Gastrocnemius medialis (tissue), 4 donors: Measurements from ENCODE around the gene TYK2. TPM values are rescaled to one million over a fixed set of nuclear protein-coding genes. Genes with fewer than 3 reads are reported as not detected.

Source experiments
- ATAC-seq, 2 donors: fragments of 150-250 bp; one replicate each; pipeline ENCODE4 v1.9.1; 2016
- DNase-seq, 2 donors: peaks; one replicate each; pipeline ENCODE4 v3.0.0-alpha.2; 2019
- H3K27ac ChIP-seq, 4 donors: fragments of 200-600 bp; sonication (generic); 1 replicate in 1 of 4; 2 replicates in 3 of 4; pipeline ENCODE4 v1.5.1; 2016 to 2018; ENCODE audit warnings: mild to moderate bottlenecking in 2 of 4, moderate library complexity in 1 of 4
- H3K27me3 ChIP-seq, 3 donors: fragments of 200-600 bp; sonication (generic) in 2 of 3; 1 replicate in 1 of 3; 2 replicates in 2 of 3; pipeline versions ENCODE4 v1.5.1 to v1.6.0; 2016 to 2019; ENCODE audit warnings: mild to moderate bottlenecking in 1 of 3, moderate library complexity in 1 of 3
- H3K36me3 ChIP-seq, 2 donors: fragments of 200-600 bp; sonication (generic) in 1 of 2; one replicate each; pipeline ENCODE4 v1.5.1; 2017 to 2018
- H3K4me1 ChIP-seq, 2 donors: fragments of 200-600 bp; sonication (generic) in 1 of 2; one replicate each; pipeline ENCODE4 v1.5.1; 2016 to 2017; ENCODE audit warnings: mild to moderate bottlenecking in 2 of 2
- H3K4me3 ChIP-seq, 4 donors: fragments of 200-600 bp; sonication (generic) in 3 of 4; 1 replicate in 1 of 4; 2 replicates in 3 of 4; pipeline ENCODE4 v1.5.1; 2016 to 2019; ENCODE audit warnings: mild to moderate bottlenecking in 2 of 4
- H3K9me3 ChIP-seq, 3 donors: fragments of 200-600 bp; sonication (generic) in 2 of 3; 1 replicate in 1 of 3; 2 replicates in 2 of 3; pipeline ENCODE4 v1.5.1; 2016 to 2019
- CTCF ChIP-seq, 5 experiments: fragments of 450-650 bp in 3 of 5; fragments of 200-600 bp in 2 of 5; sonication (generic) in 2 of 5; IDR thresholded peaks in 4 of 5; conservative IDR thresholded peaks in 1 of 5; 1 replicate in 4 of 5; 2 replicates in 1 of 5; pipeline ENCODE4 v1.5.1; 2016 to 2019; ENCODE audit warnings: antibody characterized with exemption in 5 of 5, mild to moderate bottlenecking in 3 of 5, moderate library complexity in 3 of 5
- POLR2A ChIP-seq, 2 donors: fragments of 450-650 bp; IDR thresholded peaks; one replicate each; pipeline ENCODE4 v1.6.1; 2017; ENCODE audit warnings: antibody characterized with exemption in 2 of 2, mild to moderate bottlenecking in 2 of 2, moderate library complexity in 2 of 2
- in situ Hi-C, 4 donors: fragments of 200-750 bp; cut with MboI; loops; one replicate each; pipeline versions ENCODE4 v1.15.0 to v1.8.0; 2017; ENCODE audit warnings: low sequenced_read_pairs in 4 of 4
- intact Hi-C: fragments of 100-400 bp; cut with DNase I; formaldehyde crosslinking; loops from one replicate; pipeline ENCODE4 v1.15.1; 2023; ENCODE audit warnings: low total_unique reads
- total RNA-seq, 4 donors: library from RNA; depleted of rRNA; stranded (reverse); fragments of >200 nt; gene quantifications; one replicate each; pipeline versions ENCODE4 v1.1.0 to v1.2.3, GENCODE V29; 2016

Gene TYK2
- total RNA-seq: 10 to 100 TPM; 32.6 to 58.5 (median 50.9) TPM

DNA sequence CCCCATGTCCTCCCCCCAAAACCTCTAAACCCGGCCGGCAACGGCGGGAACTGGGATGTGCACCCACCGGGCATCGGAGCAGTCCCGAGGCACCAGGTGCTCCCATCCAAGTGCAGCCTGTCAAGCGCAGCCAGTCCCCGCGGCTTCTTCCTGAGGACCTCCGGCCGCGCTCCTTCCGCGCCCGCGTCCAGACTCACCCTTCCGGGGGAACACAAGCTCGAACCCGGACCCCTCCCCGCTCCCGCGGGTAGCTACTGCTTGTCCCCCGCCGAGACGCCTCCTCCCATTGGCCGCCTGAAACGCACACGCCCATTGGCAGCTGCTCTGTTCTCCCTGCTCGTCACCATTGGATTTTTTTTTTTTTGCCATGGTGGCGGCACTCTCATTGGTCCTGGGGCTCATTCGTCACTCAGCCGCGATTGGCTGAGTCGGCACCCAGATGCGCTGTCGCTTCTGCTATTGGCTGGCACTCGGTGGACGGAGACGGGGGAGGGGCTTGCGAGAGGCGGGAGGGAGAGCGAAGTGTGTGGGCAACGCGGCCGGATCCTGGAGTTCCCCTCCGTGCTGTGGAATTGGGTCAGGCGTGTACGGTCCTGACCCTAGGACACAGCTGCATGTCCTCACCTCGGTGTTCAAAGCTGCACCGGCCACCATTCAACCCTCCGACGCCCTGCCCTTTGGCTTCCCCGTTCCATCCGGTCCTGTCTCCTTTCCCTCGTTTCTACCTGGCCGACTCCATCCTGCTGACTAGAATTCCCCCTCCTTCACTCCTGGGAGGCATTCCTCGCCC, at the start of gene TYK2:
TYK2 (minus strand) TSS at position 260 of the 790 bp plus-strand sequence. CDS start 2,166 bp downstream, outside the sequence.
- peaks cover 10 to 14% of the 10 kb centered on the region in 2 donors for H3K4me1 ChIP-seq
- no peaks in the 10 kb centered on the region for H3K27me3 ChIP-seq
- ATAC-seq (peak; percentile 99 to 100), DNase-seq (peak; percentile 96 to 98)
- peak; percentile 40 to 53 for TF ChIP-seq POLR2A (IDR thresholded peaks at IDR 0.05)
- no peak for TF ChIP-seq CTCF (IDR thresholded peaks at IDR 0.05 in 4 of 5, conservative IDR thresholded peaks at IDR 0.05 in 1 of 5)
- peak within 1 kb of the TSS; percentile 82 to 92 (median 82) for H3K27ac ChIP-seq
- intact Hi-C loops (loop anchor here (1.0 to 10.0 kb wide), 3 partner anchors 47 to 266 kb away; partner anchors contain the start of genes EIF3G, FDX2, P2RY11 and RAVER1), in situ Hi-C loops (loop anchor here (10.0 to 25.0 kb wide), 2 partner anchors 443 to 456 kb away; partner anchors contain the start of gene OLFM2 (in 3 of the 4))
- H3K9me3 ChIP-seq: no peaks in the 10 kb centered on the region
- H3K4me3 ChIP-seq: peak within 1 kb of the TSS; percentile 90 to 98 (median 95)
- peaks cover 0 to 10% of the 10 kb centered on the region in 2 donors for H3K36me3 ChIP-seq

DNA sequence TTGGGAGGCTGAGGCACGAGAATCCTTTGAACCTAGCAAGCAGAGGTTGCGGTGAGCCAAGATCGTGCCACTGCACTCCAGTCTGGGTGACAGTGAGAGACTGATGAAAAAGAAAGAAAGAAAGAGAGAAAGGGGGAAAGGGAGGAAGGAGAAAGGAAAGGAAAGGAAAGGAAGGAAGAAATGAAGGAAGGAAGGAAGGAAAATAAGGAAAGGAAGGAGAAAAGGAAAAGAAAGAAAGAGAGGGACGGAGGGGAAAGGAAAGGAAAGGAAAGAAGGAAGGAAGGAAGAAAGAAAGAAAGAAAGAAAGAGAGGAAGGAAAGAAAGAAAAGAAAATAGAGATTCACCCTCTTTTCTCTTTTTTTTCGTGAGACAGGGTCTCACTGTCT, 48.6 kb upstream of the TYK2 start:
- TF ChIP-seq CTCF (IDR thresholded peaks at IDR 0.05 in 4 of 5, conservative IDR thresholded peaks at IDR 0.05 in 1 of 5) (no peak), POLR2A (IDR thresholded peaks at IDR 0.05) (no peak)
- ATAC-seq: no peak
- H3K9me3 ChIP-seq: no peaks in the 10 kb centered on the region
- H3K27me3 ChIP-seq: peaks cover 0 to 1% (median 0%) of the 10 kb centered on the region in 3 donors
- H3K36me3 ChIP-seq: no peaks in the 10 kb centered on the region
- peaks cover 24 to 39% of the 10 kb centered on the region in 2 donors for H3K4me1 ChIP-seq
- H3K4me3 ChIP-seq: no peak overlapping the region
- peak overlapping the region in 2 of 4 donors; percentile 5 to 30 for H3K27ac ChIP-seq
- in situ Hi-C loops (no loop called here), intact Hi-C loops (no loop called here)
- DNase-seq: no peak

GRCh38 chr19:10427169-10427568, 46.8 kb upstream of the TYK2 start:
- DNase-seq: no peak
- Histone ChIP-seq H3K4me1 (peaks cover 10 to 24% of the 10 kb centered on the region in 2 donors), H3K27me3 (peaks cover 9 to 12% (median 12%) of the 10 kb centered on the region in 3 donors), H3K9me3 (no peaks in the 10 kb centered on the region), H3K36me3 (no peaks in the 10 kb centered on the region), H3K4me3 (no peak overlapping the region), H3K27ac (no peak overlapping the region)
- in situ Hi-C loops (no loop called here), intact Hi-C loops (no loop called here)
- TF ChIP-seq POLR2A (IDR thresholded peaks at IDR 0.05) (no peak), CTCF (IDR thresholded peaks at IDR 0.05 in 4 of 5, conservative IDR thresholded peaks at IDR 0.05 in 1 of 5) (no peak)
- no peak for ATAC-seq

DNA sequence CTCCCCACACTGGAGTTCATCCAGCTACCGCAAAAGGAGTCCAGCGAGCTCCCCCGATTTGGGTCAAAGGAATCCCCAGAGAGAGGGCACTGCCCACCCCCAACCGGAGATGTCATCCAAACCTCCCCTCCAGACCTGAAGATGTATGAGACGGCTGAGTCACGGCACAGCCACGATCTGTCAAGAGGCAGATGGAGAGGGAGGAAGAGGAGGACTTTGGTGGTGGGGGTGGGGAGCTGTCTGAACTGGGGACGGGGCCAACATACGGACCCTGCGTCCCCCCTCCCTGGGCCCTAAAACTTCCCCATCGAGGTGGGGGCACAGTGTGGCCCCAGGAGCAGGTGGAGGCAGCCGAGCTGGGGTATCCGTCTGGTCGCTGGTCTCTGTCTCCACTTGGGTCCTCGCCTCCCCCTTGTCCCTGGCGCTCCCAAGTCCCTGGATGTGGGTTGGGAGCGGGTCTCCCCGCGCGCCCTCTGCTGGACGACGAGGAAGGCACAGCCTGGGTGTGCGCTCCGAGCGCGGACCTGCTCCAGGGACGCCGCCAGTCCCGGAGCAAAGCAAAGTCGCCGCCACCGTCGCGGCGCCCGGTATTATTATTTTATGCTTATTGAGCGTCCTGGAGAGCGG, 43.8 kb upstream of the TYK2 start:
- H3K4me1 ChIP-seq: peaks cover 17 to 23% of the 10 kb centered on the region in 2 donors
- peak overlapping the region; percentile 49 to 62 (median 55) for H3K4me3 ChIP-seq
- peak; percentile 87 to 95 for ATAC-seq
- no peaks in the 10 kb centered on the region for H3K36me3 ChIP-seq
- peaks cover 38 to 40% (median 38%) of the 10 kb centered on the region in 3 donors for H3K27me3 ChIP-seq
- H3K9me3 ChIP-seq: no peaks in the 10 kb centered on the region
- DNase-seq: peak in 1 of 2 donors; percentile 72
- intact Hi-C loops: loop anchor here (1.0 kb wide), 1 partner anchor 21 kb away; the partner anchor contains the start of gene CDC37
- peak overlapping the region in 3 of 4 donors; percentile 54 to 58 (median 57) for H3K27ac ChIP-seq
- in situ Hi-C loops: loop anchor here in 1 of 4 donors (25.0 kb wide), 1 partner anchor 138 kb away; the partner anchor contains the start of genes CDKN2D and KRI1
- TF ChIP-seq CTCF (IDR thresholded peaks at IDR 0.05 in 4 of 5, conservative IDR thresholded peaks at IDR 0.05 in 1 of 5): peak; percentile 84 to 95 (median 92)
- no peak for TF ChIP-seq POLR2A (IDR thresholded peaks at IDR 0.05)
